HG02840 (cell line): ENCODE measurements around the gene HEXIM1.
A peak's percentile ranks its signal among the peaks of the same experiment; 100 is the strongest.

Source experiments
- ATAC-seq: cut with Tn5 transposase; IDR thresholded peaks from one replicate; pipeline ENCODE4 v1.9.1; 2021; ENCODE audit warnings: mild to moderate bottlenecking, moderate library complexity, moderate number of reproducible peaks; ENCODE audit not compliant: unreplicated experiment, low FRiP score

HEXIM1 gene

GRCh38 chr17:45148183-45149036 lies at the start of gene HEXIM1:
HEXIM1 (plus strand) TSS chr17:45148475; CDS start chr17:45149191, 716 bp downstream.
- peak; percentile 74 for ATAC-seq

GRCh38 chr17:45098869-45099616 lies 49.2 kb upstream of the HEXIM1 start:
- ATAC-seq, result no peak

- no peak for ATAC-seq
Observed at GRCh38 chr17:45101546-45101882, 46.8 kb upstream of the HEXIM1 start.

GRCh38 chr17:45101883-45102811 lies 46.1 kb upstream of the HEXIM1 start:
- ATAC-seq, result no peak

- no peak for ATAC-seq
Observed at GRCh38 chr17:45102856-45103255, 45.4 kb upstream of the HEXIM1 start.

GRCh38 chr17:45103269-45103795 lies 44.9 kb upstream of the HEXIM1 start:
- ATAC-seq, result no peak

GRCh38 chr17:45104029-45104428 lies 44.2 kb upstream of the HEXIM1 start:
- no peak for ATAC-seq

- ATAC-seq, result no peak
Observed at GRCh38 chr17:45104497-45104896, 43.8 kb upstream of the HEXIM1 start.

- no peak for ATAC-seq
Observed at GRCh38 chr17:45104907-45105624, 43.2 kb upstream of the HEXIM1 start.

GRCh38 chr17:45106096-45106495 lies 42.2 kb upstream of the HEXIM1 start:
- ATAC-seq, result no peak

GRCh38 chr17:45106582-45106981 lies 41.7 kb upstream of the HEXIM1 start:
- no peak for ATAC-seq

- ATAC-seq, result no peak
Observed at GRCh38 chr17:45107293-45108010, 40.8 kb upstream of the HEXIM1 start.

GRCh38 chr17:45108051-45108450 lies 40.2 kb upstream of the HEXIM1 start:
- ATAC-seq, result no peak

- ATAC-seq, result no peak
Observed at GRCh38 chr17:45108595-45109521, 39.4 kb upstream of the HEXIM1 start.

- no peak for ATAC-seq
Observed at GRCh38 chr17:45110676-45111611, 37.3 kb upstream of the HEXIM1 start.

- ATAC-seq, result no peak
Observed at GRCh38 chr17:45111850-45112249, 36.4 kb upstream of the HEXIM1 start.
